GM12874 (cell line): Measurements from ENCODE around the gene METTL4.

ENCODE experiments used
- TF ChIP-seq, protein P1 (sequence below): IDR thresholded peaks from 2 replicates; pipeline ENCODE4 v1.5.1; 2011; ENCODE audit warnings: low read depth, mild to moderate bottlenecking, control low read depth, low read length, moderate library complexity; ENCODE audit not compliant: insufficient read depth

The METTL4 gene

DNA sequence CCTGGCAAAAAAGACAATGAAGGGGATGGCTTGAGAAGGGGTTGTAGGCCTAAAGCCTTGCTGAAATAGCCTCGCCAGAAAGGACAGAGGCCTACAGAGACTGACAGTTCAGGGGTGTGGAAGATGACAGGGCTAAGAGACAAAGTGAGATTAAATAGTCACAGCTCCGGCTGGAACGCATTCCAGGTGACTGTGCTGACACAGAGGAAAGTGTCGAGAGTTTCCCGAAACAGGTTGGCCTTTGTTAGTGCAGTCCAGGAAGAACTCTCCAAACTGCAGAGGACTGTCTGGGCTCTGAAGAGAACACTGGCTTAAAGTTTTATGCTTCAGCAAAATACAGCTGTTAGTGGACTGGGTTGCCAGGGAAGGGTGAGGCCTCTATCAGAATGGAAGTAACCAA is 52.8 kb downstream of the METTL4 start:
- TF ChIP-seq, protein P1, sequence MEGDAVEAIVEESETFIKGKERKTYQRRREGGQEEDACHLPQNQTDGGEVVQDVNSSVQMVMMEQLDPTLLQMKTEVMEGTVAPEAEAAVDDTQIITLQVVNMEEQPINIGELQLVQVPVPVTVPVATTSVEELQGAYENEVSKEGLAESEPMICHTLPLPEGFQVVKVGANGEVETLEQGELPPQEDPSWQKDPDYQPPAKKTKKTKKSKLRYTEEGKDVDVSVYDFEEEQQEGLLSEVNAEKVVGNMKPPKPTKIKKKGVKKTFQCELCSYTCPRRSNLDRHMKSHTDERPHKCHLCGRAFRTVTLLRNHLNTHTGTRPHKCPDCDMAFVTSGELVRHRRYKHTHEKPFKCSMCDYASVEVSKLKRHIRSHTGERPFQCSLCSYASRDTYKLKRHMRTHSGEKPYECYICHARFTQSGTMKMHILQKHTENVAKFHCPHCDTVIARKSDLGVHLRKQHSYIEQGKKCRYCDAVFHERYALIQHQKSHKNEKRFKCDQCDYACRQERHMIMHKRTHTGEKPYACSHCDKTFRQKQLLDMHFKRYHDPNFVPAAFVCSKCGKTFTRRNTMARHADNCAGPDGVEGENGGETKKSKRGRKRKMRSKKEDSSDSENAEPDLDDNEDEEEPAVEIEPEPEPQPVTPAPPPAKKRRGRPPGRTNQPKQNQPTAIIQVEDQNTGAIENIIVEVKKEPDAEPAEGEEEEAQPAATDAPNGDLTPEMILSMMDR: no peak

DNA sequence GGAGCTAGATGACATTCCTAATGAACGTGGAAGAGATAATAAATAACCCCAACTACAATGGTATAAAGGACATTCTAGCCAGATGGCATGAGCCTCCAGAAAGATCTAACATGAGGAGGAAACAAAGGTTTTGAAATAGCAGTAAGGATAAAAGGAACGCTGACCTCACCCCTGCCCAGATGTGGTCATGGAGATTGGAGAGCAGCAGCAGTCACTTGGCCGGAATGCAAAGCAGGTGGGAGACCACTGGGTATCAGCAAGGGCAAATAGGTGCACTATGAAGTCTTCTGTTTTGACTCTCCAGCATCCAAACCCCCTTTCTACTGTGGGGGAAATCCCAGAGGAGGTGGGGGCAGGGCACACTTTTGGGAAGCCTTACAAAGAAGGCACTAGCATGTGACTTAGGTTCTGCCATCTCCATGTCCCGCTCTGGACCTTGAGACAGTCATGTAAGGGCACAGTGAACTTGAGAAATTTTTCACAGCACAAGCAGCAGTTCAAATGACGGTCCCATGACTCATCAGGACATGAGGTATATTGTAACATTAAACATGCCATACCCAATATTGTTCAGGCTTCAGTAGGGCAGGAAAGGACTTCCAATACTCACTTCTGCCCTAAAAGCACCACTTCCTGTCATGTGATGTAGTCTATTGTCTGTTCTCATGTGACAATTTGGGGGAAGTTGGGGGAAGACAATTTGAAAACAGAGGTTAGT is 55.2 kb downstream of the METTL4 start:
- TF ChIP-seq, protein P1: no peak

DNA sequence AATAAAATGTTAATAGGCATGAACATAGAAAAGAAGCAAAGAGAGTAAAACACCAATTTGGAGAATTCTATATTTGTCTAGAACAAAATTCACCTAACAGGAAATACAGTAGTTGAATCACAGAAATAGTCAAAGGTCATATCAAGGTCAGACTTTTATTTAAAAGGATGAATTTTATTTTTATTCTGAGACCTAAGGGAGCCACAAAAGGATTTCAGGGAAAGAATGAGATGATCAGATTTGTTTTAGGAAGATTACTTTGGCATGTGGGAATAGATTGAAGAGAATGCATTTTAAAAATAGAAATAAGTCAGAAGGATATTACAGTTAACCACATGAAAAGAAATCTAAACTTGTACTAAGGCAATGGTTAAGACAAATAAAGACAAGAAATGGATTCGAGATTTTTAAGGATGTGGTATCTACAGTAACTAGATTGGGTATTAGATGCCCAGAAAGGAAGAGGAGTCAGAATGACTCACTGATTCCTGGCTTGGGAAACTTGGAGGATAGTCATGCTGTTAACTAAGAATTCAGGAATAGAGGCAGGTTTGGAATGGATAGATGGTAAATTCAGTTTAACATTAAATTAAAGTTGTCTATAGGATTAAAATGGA is 56.0 kb downstream of the METTL4 start:
- TF ChIP-seq, protein P1: no peak

DNA sequence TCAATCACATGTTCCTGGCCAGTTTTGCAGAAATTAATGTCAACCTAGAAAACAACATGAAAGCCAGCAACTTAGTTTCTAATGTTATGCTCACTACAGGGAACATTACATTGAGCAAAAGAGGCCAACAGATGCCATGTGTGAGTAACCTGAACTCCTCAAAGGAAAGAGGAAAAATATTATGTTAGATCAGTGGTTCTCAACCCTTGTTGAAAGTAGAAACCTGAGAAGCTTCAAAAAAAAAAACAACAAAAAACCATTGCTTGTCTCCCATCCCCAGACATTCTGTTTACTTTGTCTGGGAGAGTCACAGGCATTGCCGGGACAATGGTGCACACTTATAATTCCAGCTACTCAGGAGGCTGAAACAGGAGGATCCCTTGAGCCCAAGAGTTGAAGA is 57.7 kb downstream of the METTL4 start:
- TF ChIP-seq, protein P1: no peak

DNA sequence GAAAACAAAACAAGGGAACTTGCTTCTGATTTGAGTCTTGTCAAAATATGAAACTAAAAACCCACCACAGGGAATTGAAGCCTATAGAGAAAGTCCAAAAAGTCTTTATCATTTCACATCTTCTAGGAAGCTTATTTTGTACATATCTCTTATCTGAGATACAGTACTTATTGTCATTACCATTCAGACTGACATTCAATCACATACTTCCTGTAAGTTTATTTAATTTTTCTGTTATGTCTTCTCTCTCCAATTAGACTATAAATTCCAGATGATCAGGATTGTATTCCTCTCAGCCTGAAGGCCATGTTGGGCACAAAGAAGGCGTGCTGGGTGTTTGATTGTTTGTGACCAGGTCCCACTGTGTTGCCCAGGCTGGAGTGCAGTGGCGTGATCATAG is 59.2 kb downstream of the METTL4 start:
- TF ChIP-seq, protein P1: no peak

DNA sequence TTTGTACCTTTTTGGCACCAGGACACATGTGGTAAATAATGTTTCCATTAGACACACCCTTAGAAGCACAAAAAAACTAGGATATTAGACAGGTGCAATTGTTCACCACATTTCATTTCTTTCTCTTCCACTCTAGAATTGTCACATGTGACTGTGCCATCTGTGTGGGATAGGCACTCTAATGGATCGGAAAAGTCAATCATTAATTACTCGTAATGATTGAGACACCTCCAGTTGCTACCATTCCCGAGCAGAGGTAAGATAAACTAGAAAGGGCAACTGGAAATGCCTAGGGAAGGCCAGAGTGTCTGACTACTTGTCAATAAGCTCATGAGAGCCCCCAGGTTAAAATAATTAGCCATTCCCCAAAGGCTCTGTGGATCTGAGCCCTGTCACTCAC is 59.9 kb downstream of the METTL4 start:
- TF ChIP-seq, protein P1: no peak

DNA sequence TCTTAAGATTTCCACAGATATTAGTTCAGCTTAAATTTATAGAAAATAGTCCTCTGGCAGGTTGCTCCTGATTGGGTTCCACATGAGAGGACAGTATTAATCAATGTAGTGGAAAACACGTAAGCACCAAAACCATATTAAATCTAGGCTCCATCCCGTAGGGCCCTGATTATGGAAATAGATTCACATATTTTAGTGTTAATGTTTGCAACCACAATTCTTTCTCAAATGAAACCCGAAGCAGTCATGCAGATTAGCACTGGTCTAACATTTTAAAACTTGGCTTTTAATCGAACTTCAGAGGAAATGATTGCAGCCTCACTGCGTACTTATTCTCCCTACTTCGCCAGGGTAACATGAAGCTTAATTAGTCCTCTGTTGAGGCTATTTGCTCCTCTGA is 60.9 kb downstream of the METTL4 start:
- TF ChIP-seq, protein P1: no peak
